ENCODE results near the gene RFC4.

DNA sequence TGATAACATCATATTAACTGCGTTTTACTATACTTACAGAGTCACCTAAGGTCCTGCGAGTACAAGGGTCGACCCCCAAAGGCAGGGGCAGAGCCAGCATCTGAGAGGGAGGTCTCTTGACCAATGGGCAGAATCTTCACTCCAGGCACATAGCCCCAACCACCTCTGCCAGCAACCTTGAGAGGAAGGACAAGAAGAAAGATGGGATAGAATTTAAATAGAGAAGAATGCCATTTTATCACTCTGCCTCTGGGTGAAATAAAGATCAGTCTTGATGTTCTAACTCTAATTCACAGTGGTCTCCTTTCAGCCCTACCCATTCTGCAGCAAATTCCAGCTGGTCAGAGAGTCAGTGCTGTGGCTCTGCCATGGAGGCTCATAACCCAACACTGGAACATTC is 62.6 kb downstream of the RFC4 start:
- TF ChIP-seq, protein P1, sequence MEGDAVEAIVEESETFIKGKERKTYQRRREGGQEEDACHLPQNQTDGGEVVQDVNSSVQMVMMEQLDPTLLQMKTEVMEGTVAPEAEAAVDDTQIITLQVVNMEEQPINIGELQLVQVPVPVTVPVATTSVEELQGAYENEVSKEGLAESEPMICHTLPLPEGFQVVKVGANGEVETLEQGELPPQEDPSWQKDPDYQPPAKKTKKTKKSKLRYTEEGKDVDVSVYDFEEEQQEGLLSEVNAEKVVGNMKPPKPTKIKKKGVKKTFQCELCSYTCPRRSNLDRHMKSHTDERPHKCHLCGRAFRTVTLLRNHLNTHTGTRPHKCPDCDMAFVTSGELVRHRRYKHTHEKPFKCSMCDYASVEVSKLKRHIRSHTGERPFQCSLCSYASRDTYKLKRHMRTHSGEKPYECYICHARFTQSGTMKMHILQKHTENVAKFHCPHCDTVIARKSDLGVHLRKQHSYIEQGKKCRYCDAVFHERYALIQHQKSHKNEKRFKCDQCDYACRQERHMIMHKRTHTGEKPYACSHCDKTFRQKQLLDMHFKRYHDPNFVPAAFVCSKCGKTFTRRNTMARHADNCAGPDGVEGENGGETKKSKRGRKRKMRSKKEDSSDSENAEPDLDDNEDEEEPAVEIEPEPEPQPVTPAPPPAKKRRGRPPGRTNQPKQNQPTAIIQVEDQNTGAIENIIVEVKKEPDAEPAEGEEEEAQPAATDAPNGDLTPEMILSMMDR (IDR thresholded peaks at IDR 0.05): no peak
- TF ChIP-seq POLR2A (IDR thresholded peaks at IDR 0.05): no peak
